Duodenal mucosa (tissue), 2 donors: ENCODE measurements around the gene SERF1B.
"Not testable (repeated sequence)": the region's sequence is repeated elsewhere in the genome, so short reads cannot be mapped to it uniquely, and the experiment has no call there.

Experiments
- H3K27ac ChIP-seq: one replicate; pipeline ENCODE4 v1.7.0; 2013; ENCODE audit warnings: low read depth, low read length
- H3K27me3 ChIP-seq, 2 donors: one replicate each; pipeline ENCODE4 v1.7.0; 2013; ENCODE audit warnings: low read length in 2 of 2, control low read depth in 1 of 2; ENCODE audit not compliant: insufficient read depth in 2 of 2, control insufficient read depth in 1 of 2
- H3K36me3 ChIP-seq, 2 donors: one replicate each; pipeline ENCODE4 v1.7.0; 2013; ENCODE audit warnings: low read length in 2 of 2, control low read depth in 1 of 2; ENCODE audit not compliant: insufficient read depth in 2 of 2, control insufficient read depth in 1 of 2
- H3K4me1 ChIP-seq, 2 donors: one replicate each; pipeline ENCODE4 v1.7.0; 2013; ENCODE audit warnings: low read length in 2 of 2, control low read depth in 1 of 2; ENCODE audit not compliant: insufficient read depth in 2 of 2, control insufficient read depth in 1 of 2
- H3K4me3 ChIP-seq, 2 donors: one replicate each; pipeline ENCODE4 v1.7.0; 2013; ENCODE audit warnings: low read length in 2 of 2, low read depth in 1 of 2
- H3K9ac ChIP-seq, 2 donors: one replicate each; pipeline ENCODE4 v1.7.0; 2013; ENCODE audit warnings: low read length in 2 of 2, low read depth in 1 of 2
- H3K9me3 ChIP-seq, 2 donors: one replicate each; pipeline ENCODE4 v1.7.0; 2013; ENCODE audit warnings: low read length in 2 of 2, control low read depth in 1 of 2; ENCODE audit not compliant: control insufficient read depth in 1 of 2

Gene SERF1B

GRCh38 chr5:70025106-70025844 is at the start of gene SERF1B:
Gene SERF1B (plus strand): TSS chr5:70025251. CDS start chr5:70025452, 201 bp downstream.
- H3K36me3 ChIP-seq, H3K27me3 ChIP-seq, H3K4me3 ChIP-seq, H3K9me3 ChIP-seq, H3K27ac ChIP-seq, H3K4me1 ChIP-seq, H3K9ac ChIP-seq: not testable (repeated sequence)

GRCh38 chr5:69991713-69992112 is 33.3 kb upstream of the SERF1B start:
- H3K4me1 ChIP-seq, H3K27me3 ChIP-seq, H3K9me3 ChIP-seq, H3K9ac ChIP-seq, H3K36me3 ChIP-seq, H3K27ac ChIP-seq, H3K4me3 ChIP-seq: not testable (repeated sequence)

- H3K27ac ChIP-seq, H3K4me1 ChIP-seq, H3K36me3 ChIP-seq, H3K27me3 ChIP-seq, H3K9me3 ChIP-seq, H3K4me3 ChIP-seq, H3K9ac ChIP-seq: not testable (repeated sequence)
These were observed 29.5 kb upstream of the SERF1B start for GRCh38 chr5:69995535-69995934.

GRCh38 chr5:70020660-70021059 is 4.4 kb upstream of the SERF1B start:
- not testable (repeated sequence) for H3K9ac ChIP-seq, H3K4me1 ChIP-seq, H3K27me3 ChIP-seq, H3K27ac ChIP-seq, H3K9me3 ChIP-seq, H3K4me3 ChIP-seq, H3K36me3 ChIP-seq

GRCh38 chr5:70025845-70026145 is 744 bp downstream of the SERF1B start:
- H3K4me3 ChIP-seq, H3K27ac ChIP-seq, H3K36me3 ChIP-seq, H3K27me3 ChIP-seq, H3K9me3 ChIP-seq, H3K4me1 ChIP-seq, H3K9ac ChIP-seq: not testable (repeated sequence)

- H3K27ac ChIP-seq, H3K9ac ChIP-seq, H3K4me1 ChIP-seq, H3K4me3 ChIP-seq, H3K9me3 ChIP-seq, H3K36me3 ChIP-seq, H3K27me3 ChIP-seq: not testable (repeated sequence)
These were observed 6.2 kb downstream of the SERF1B start for GRCh38 chr5:70031204-70031603.

GRCh38 chr5:70041411-70041810 is 16.4 kb downstream of the SERF1B start:
- H3K27me3 ChIP-seq, H3K36me3 ChIP-seq, H3K27ac ChIP-seq, H3K4me1 ChIP-seq, H3K9me3 ChIP-seq, H3K9ac ChIP-seq, H3K4me3 ChIP-seq: not testable (repeated sequence)

GRCh38 chr5:70049790-70050142 is 24.7 kb downstream of the SERF1B start:
- not testable (repeated sequence) for H3K36me3 ChIP-seq, H3K4me1 ChIP-seq, H3K9ac ChIP-seq

GRCh38 chr5:70056289-70056942 is 31.4 kb downstream of the SERF1B start:
- H3K27ac ChIP-seq, H3K4me3 ChIP-seq, H3K9me3 ChIP-seq, H3K36me3 ChIP-seq, H3K9ac ChIP-seq, H3K4me1 ChIP-seq, H3K27me3 ChIP-seq: not testable (repeated sequence)

More at GRCh38 chr5:70049790-70050142, 24.7 kb downstream of the SERF1B start:
- H3K9me3 ChIP-seq, H3K27me3 ChIP-seq, H3K4me3 ChIP-seq, H3K27ac ChIP-seq: not testable (repeated sequence)

GRCh38 chr5:70057140-70057539 is 32.1 kb downstream of the SERF1B start:
- not testable (repeated sequence) for H3K27me3 ChIP-seq, H3K4me1 ChIP-seq, H3K9ac ChIP-seq, H3K4me3 ChIP-seq, H3K27ac ChIP-seq, H3K9me3 ChIP-seq, H3K36me3 ChIP-seq

GRCh38 chr5:70077632-70078031 is 52.6 kb downstream of the SERF1B start:
- not testable (repeated sequence) for H3K27ac ChIP-seq, H3K36me3 ChIP-seq, H3K27me3 ChIP-seq, H3K4me1 ChIP-seq, H3K4me3 ChIP-seq, H3K9me3 ChIP-seq, H3K9ac ChIP-seq
